AG09319 (cell line): Measurements from ENCODE around the gene DOCK4.

Source experiments
- DNase-seq: peaks from one replicate; pipeline ENCODE4 v3.0.0-alpha.2; 2010; ENCODE audit warnings: low read depth; ENCODE audit errors: extremely low read depth
- CTCF ChIP-seq: IDR thresholded peaks from 2 replicates; pipeline ENCODE4 v1.5.1; 2011; ENCODE audit warnings: low read depth, mild to moderate bottlenecking, inconsistent platforms, low read length, moderate library complexity

DOCK4 gene

GRCh38 chr7:111756687-111757178 lies 449.5 kb downstream of the DOCK4 start:
- no peak for TF ChIP-seq CTCF
- peak; percentile 22 for DNase-seq

GRCh38 chr7:111755383-111755782 lies 450.8 kb downstream of the DOCK4 start:
- no peak for TF ChIP-seq CTCF
- no peak for DNase-seq

GRCh38 chr7:111753968-111754367 lies 452.2 kb downstream of the DOCK4 start:
- DNase-seq: no peak
- no peak for TF ChIP-seq CTCF

- peak; percentile 91 for TF ChIP-seq CTCF
- DNase-seq: peak; percentile 18
Measured at GRCh38 chr7:111752022-111752582, 454.1 kb downstream of the DOCK4 start.

GRCh38 chr7:111750878-111751277 lies 455.3 kb downstream of the DOCK4 start:
- no peak for TF ChIP-seq CTCF
- no peak for DNase-seq

- DNase-seq: no peak
- TF ChIP-seq CTCF: no peak
Measured at GRCh38 chr7:111750228-111750627, 456.0 kb downstream of the DOCK4 start.

- no peak for TF ChIP-seq CTCF
- no peak for DNase-seq
Measured at GRCh38 chr7:111749625-111750024, 456.6 kb downstream of the DOCK4 start.
